Esophagus muscularis mucosa (tissue), 4 donors: ENCODE data around the gene TMEM114. TPM values are rescaled to one million over a fixed set of nuclear protein-coding genes. Genes with fewer than 3 reads are reported as not detected.

ENCODE experiments used
- DNase-seq: peaks from one replicate; pipeline ENCODE4 v3.0.0-alpha.2; 2017; ENCODE audit errors: extremely low spot score
- H3K27ac ChIP-seq, 4 donors: fragments of 200-600 bp; sonication (generic); replicated peaks in 1 of 4; 1 replicate in 3 of 4; 2 replicates in 1 of 4; pipeline ENCODE4 v1.5.1; 2016 to 2019; ENCODE audit warnings: mild to moderate bottlenecking in 1 of 4
- H3K27me3 ChIP-seq, 4 donors: fragments of 200-600 bp; sonication (generic); one replicate each; pipeline versions ENCODE4 v1.5.1 to v1.6.0; 2016 to 2019
- H3K36me3 ChIP-seq, 4 donors: fragments of 200-600 bp; sonication (generic); one replicate each; pipeline ENCODE4 v1.5.1; 2016 to 2019
- H3K4me1 ChIP-seq, 4 donors: fragments of 200-600 bp; sonication (generic); one replicate each; pipeline ENCODE4 v1.5.1; 2016 to 2019
- H3K4me3 ChIP-seq, 4 donors: fragments of 200-600 bp; sonication (generic); 1 replicate in 2 of 4; 2 replicates in 2 of 4; pipeline ENCODE4 v1.5.1; 2016 to 2019; ENCODE audit warnings: mild to moderate bottlenecking in 4 of 4, moderate library complexity in 1 of 4
- H3K9me3 ChIP-seq, 4 donors: fragments of 200-600 bp; sonication (generic); 1 replicate in 3 of 4; 2 replicates in 1 of 4; pipeline ENCODE4 v1.5.1; 2016 to 2019
- CTCF ChIP-seq, 3 experiments: fragments of 200-600 bp in 2 of 3; fragments of 450-650 bp in 1 of 3; sonication (generic) in 2 of 3; IDR thresholded peaks; one replicate each; pipeline ENCODE4 v1.5.1; 2017 to 2019; ENCODE audit warnings: antibody characterized with exemption in 3 of 3, mild to moderate bottlenecking in 2 of 3, moderate library complexity in 1 of 3
- EP300 ChIP-seq: sonication (generic); formaldehyde crosslinking; IDR thresholded peaks from one replicate; pipeline ENCODE4 v1.6.1; 2017; ENCODE audit warnings: antibody characterized with exemption
- POLR2A ChIP-seq: fragments of 450-650 bp; IDR thresholded peaks from one replicate; pipeline ENCODE4 v1.6.1; 2017; ENCODE audit warnings: antibody characterized with exemption, moderate library complexity, mild to moderate bottlenecking, low read depth
- POLR2AphosphoS5 ChIP-seq, 2 donors: sonication (generic); formaldehyde crosslinking; IDR thresholded peaks; one replicate each; pipeline ENCODE4 v1.6.1; 2017; ENCODE audit warnings: antibody characterized with exemption in 2 of 2
- WGBS: methylation state at CpG from one replicate; pipeline ENCODE4 v1.1.5; 2018; 5-methylcytosine and 5-hydroxymethylcytosine counted together
- intact Hi-C: fragments of 100-400 bp; cut with DNase I; formaldehyde crosslinking; loops from one replicate; pipeline ENCODE4 v1.15.1; 2023
- total RNA-seq, 4 donors: library from RNA; depleted of rRNA; stranded (reverse); fragments of >200 nt; gene quantifications; one replicate each; pipeline versions ENCODE4 v1.1.0 to v1.2.1, GENCODE V29; 2016

TMEM114 gene
- total RNA-seq, 4 donors from 2014 or later = not detected

GRCh38 chr16:8528471-8528870, 61.8 kb downstream of the TMEM114 start:
- Histone ChIP-seq H3K9me3 (no peaks in the 10 kb centered on the region), H3K4me1 (no peaks in the 10 kb centered on the region), H3K4me3 (no peak overlapping the region), H3K27ac (no peak overlapping the region), H3K27me3 (peaks cover 0 to 19% (median 0%) of the 10 kb centered on the region in 4 donors), H3K36me3 (no peaks in the 10 kb centered on the region)
- 64% methylated on average over 5 of the region's 5 CpGs for WGBS
- TF ChIP-seq CTCF (IDR thresholded peaks at IDR 0.05) (no peak), POLR2AphosphoS5 (IDR thresholded peaks at IDR 0.05) (no peak)
- intact Hi-C loops = no loop called here
- DNase-seq = no peak

- DNase-seq = no peak
- no peaks in the 10 kb centered on the region for H3K36me3 ChIP-seq
- no peaks in the 10 kb centered on the region for H3K4me1 ChIP-seq
- TF ChIP-seq POLR2A = no peak
- H3K4me3 ChIP-seq = no peak overlapping the region
- intact Hi-C loops = no loop called here
- H3K9me3 ChIP-seq = no peaks in the 10 kb centered on the region
- H3K27ac ChIP-seq = no peak overlapping the region
- peaks cover 0 to 34% (median 0%) of the 10 kb centered on the region in 4 donors for H3K27me3 ChIP-seq
- 72% methylated on average over 6 of the region's 6 CpGs for WGBS
These were observed 66.4 kb downstream of the TMEM114 start for GRCh38 chr16:8523932-8524331.

GRCh38 chr16:8522757-8523156, 67.6 kb downstream of the TMEM114 start:
- H3K27me3 ChIP-seq = peaks cover 0 to 31% (median 0%) of the 10 kb centered on the region in 4 donors
- H3K4me3 ChIP-seq = no peak overlapping the region
- no peaks in the 10 kb centered on the region for H3K9me3 ChIP-seq
- no peaks in the 10 kb centered on the region for H3K36me3 ChIP-seq
- 71% methylated on average over 7 of the region's 7 CpGs for WGBS
- intact Hi-C loops = no loop called here
- DNase-seq = no peak
- H3K27ac ChIP-seq = no peak overlapping the region
- H3K4me1 ChIP-seq = no peaks in the 10 kb centered on the region
- TF ChIP-seq EP300 (no peak), POLR2A (no peak)

GRCh38 chr16:8519643-8520042, 70.7 kb downstream of the TMEM114 start:
- intact Hi-C loops = no loop called here
- DNase-seq = no peak
- Histone ChIP-seq H3K4me3 (no peak overlapping the region), H3K9me3 (no peaks in the 10 kb centered on the region), H3K36me3 (no peaks in the 10 kb centered on the region), H3K27ac (no peak overlapping the region), H3K4me1 (no peaks in the 10 kb centered on the region), H3K27me3 (peaks cover 0 to 34% (median 0%) of the 10 kb centered on the region in 4 donors)
- WGBS = 88% methylated on average over 5 of the region's 5 CpGs
- TF ChIP-seq EP300 = no peak
- TF ChIP-seq POLR2AphosphoS5 (IDR thresholded peaks at IDR 0.05) = no peak
- no peak for TF ChIP-seq POLR2A
- no peak for TF ChIP-seq CTCF (IDR thresholded peaks at IDR 0.05)

Other genes with a start within 250 kb of the TMEM114 start
- 10 to 100 TPM; 22.5 to 24.5 (median 23.4) TPM for gene METTL22, start 31.2 kb upstream of the TMEM114 start, total RNA-seq
- gene ABAT, start 84.1 kb upstream of the TMEM114 start, total RNA-seq = 10 to 100 TPM in 3 of 4 donors, 1 to 10 TPM in 1; 9.0 to 16.9 (median 13.4) TPM
- gene TMEM186, start 207.1 kb upstream of the TMEM114 start, total RNA-seq = 10 to 100 TPM in 2 of 4 donors, 1 to 10 TPM in 2; 7.9 to 12.2 (median 9.6) TPM
- 10 to 100 TPM; 19.6 to 34.3 (median 23.5) TPM for gene PMM2, start 207.3 kb upstream of the TMEM114 start, total RNA-seq